NOMO-1 treated with DMSO at 0.1 percent for 48 hours (cell line): ENCODE measurements around the gene SERPINH1.

Experiments
- DNase-seq: peaks from one replicate; lab custom pipeline; 2025; ENCODE audit not compliant: unreplicated experiment; lab: John Stamatoyannopoulos, UW

SERPINH1 gene

GRCh38 chr11:75554258-75555022 lies 7.6 kb upstream of the SERPINH1 start:
- no peak for DNase-seq

- no peak for DNase-seq
Measured at GRCh38 chr11:75555079-75555811, 6.8 kb upstream of the SERPINH1 start.

GRCh38 chr11:75556275-75556674 lies 5.8 kb upstream of the SERPINH1 start:
- no peak for DNase-seq

GRCh38 chr11:75557666-75558494 lies 4.2 kb upstream of the SERPINH1 start:
- DNase-seq, result no peak

- DNase-seq, result no peak
Measured at GRCh38 chr11:75558939-75559843, 2.9 kb upstream of the SERPINH1 start.

GRCh38 chr11:75560644-75561043 lies 1.4 kb upstream of the SERPINH1 start:
- DNase-seq, result no peak

GRCh38 chr11:75561426-75562047 lies 516 bp upstream of the SERPINH1 start:
- DNase-seq, result no peak

- DNase-seq, result no peak
Measured at GRCh38 chr11:75562836-75563484, 907 bp downstream of the SERPINH1 start.

GRCh38 chr11:75563501-75563977 lies 1.5 kb downstream of the SERPINH1 start:
- DNase-seq, result no peak

- DNase-seq, result no peak
Measured at GRCh38 chr11:75563978-75564552, 2.0 kb downstream of the SERPINH1 start.

- DNase-seq, result no peak
Measured at GRCh38 chr11:75565221-75565814, 3.3 kb downstream of the SERPINH1 start.

- DNase-seq, result no peak
Measured at GRCh38 chr11:75565916-75566762, 4.1 kb downstream of the SERPINH1 start.

GRCh38 chr11:75566763-75567279 lies 4.8 kb downstream of the SERPINH1 start:
- DNase-seq, result no peak

GRCh38 chr11:75567971-75568370 lies 5.9 kb downstream of the SERPINH1 start:
- DNase-seq, result no peak

GRCh38 chr11:75568616-75569219 lies 6.7 kb downstream of the SERPINH1 start:
- DNase-seq, result no peak

GRCh38 chr11:75570559-75571139 lies 8.6 kb downstream of the SERPINH1 start:
- DNase-seq, result no peak

GRCh38 chr11:75571625-75572024 lies 9.6 kb downstream of the SERPINH1 start:
- no peak for DNase-seq
